RCC 7860 (cell line): ENCODE results near the gene GLG1.
A peak's percentile ranks its signal among the peaks of the same experiment; 100 is the strongest.

Experiments
- DNase-seq: peaks from one replicate; pipeline ENCODE4 v3.0.0-alpha.2; 2015; ENCODE audit warnings: low spot score
- FAIRE-seq: peaks from 2 replicates; lab custom pipeline; 2012; peaks lifted over from hg19 to GRCh38; lab: Jason Lieb, UNC

Gene GLG1

GRCh38 chr16:74485916-74486315, 121.0 kb downstream of the GLG1 start:
- FAIRE-seq = no peak
- no peak for DNase-seq

- DNase-seq = no peak
- FAIRE-seq = no peak
Observed at GRCh38 chr16:74480150-74481029, 126.5 kb downstream of the GLG1 start.

- DNase-seq (no peak), FAIRE-seq (no peak)
Observed at GRCh38 chr16:74477226-74477625, 129.7 kb downstream of the GLG1 start.

GRCh38 chr16:74474416-74474815, 132.5 kb downstream of the GLG1 start:
- no peak for DNase-seq

GRCh38 chr16:74472540-74472939, 134.4 kb downstream of the GLG1 start:
- FAIRE-seq = no peak

More at GRCh38 chr16:74474416-74474815, 132.5 kb downstream of the GLG1 start:
- FAIRE-seq = no peak

GRCh38 chr16:74472010-74472409, 134.9 kb downstream of the GLG1 start:
- no peak for DNase-seq
- no peak for FAIRE-seq

More at GRCh38 chr16:74472540-74472939, 134.4 kb downstream of the GLG1 start:
- no peak for DNase-seq

GRCh38 chr16:74469946-74470478, 136.9 kb downstream of the GLG1 start:
- FAIRE-seq = no peak
- no peak for DNase-seq

- DNase-seq = no peak
- FAIRE-seq = no peak
Observed at GRCh38 chr16:74468807-74469525, 137.9 kb downstream of the GLG1 start.

- DNase-seq (no peak), FAIRE-seq (no peak)
Observed at GRCh38 chr16:74466872-74467271, 140.0 kb downstream of the GLG1 start.

- FAIRE-seq = no peak
- no peak for DNase-seq
Observed at GRCh38 chr16:74465851-74466685, 140.8 kb downstream of the GLG1 start.

- DNase-seq = no peak
- no peak for FAIRE-seq
Observed at GRCh38 chr16:74465281-74465680, 141.6 kb downstream of the GLG1 start.

GRCh38 chr16:74463888-74464287, 143.0 kb downstream of the GLG1 start:
- DNase-seq (no peak), FAIRE-seq (no peak)

GRCh38 chr16:74462361-74462760, 144.6 kb downstream of the GLG1 start:
- FAIRE-seq (no peak), DNase-seq (peak; percentile 30)

- no peak for DNase-seq
- no peak for FAIRE-seq
Observed at GRCh38 chr16:74461826-74462225, 145.1 kb downstream of the GLG1 start.

- DNase-seq = no peak
- no peak for FAIRE-seq
Observed at GRCh38 chr16:74460542-74460941, 146.4 kb downstream of the GLG1 start.

GRCh38 chr16:74456290-74456625, 150.7 kb downstream of the GLG1 start:
- DNase-seq (no peak), FAIRE-seq (no peak)

- DNase-seq (peak; percentile 20), FAIRE-seq (no peak)
Observed at GRCh38 chr16:74455619-74456289, 151.2 kb downstream of the GLG1 start.

- DNase-seq (no peak), FAIRE-seq (no peak)
Observed at GRCh38 chr16:74455213-74455612, 151.7 kb downstream of the GLG1 start.

- FAIRE-seq = peak; percentile 91
- peak; percentile 84 for DNase-seq
Observed at GRCh38 chr16:74451951-74452758, 154.8 kb downstream of the GLG1 start.
